Prostate gland (tissue), 2 donors: ENCODE measurements around the gene ABI3BP. TPM values are rescaled to one million over a fixed set of nuclear protein-coding genes. Genes with fewer than 3 reads are reported as not detected.

Source experiments
- DNase-seq: peaks from one replicate; pipeline ENCODE4 v3.0.0-alpha.2; 2019; ENCODE audit warnings: low spot score
- H3K27ac ChIP-seq, 2 donors: fragments of 200-600 bp; sonication (generic); 2 replicates each; pipeline ENCODE4 v1.5.1; 2017 to 2019
- H3K27me3 ChIP-seq: fragments of 200-600 bp; sonication (generic); replicated peaks from 2 replicates; pipeline ENCODE4 v1.5.1; 2019; ENCODE audit not compliant: insufficient read depth
- H3K36me3 ChIP-seq, 2 donors: fragments of 200-600 bp; sonication (generic); 1 replicate in 1 of 2; 2 replicates in 1 of 2; pipeline versions ENCODE4 v1.5.1 to v1.8.1; 2017 to 2019
- H3K4me1 ChIP-seq: fragments of 200-600 bp; sonication (generic); replicated peaks from 2 replicates; pipeline ENCODE4 v1.5.1; 2019
- H3K4me3 ChIP-seq, 2 donors: fragments of 200-600 bp; sonication (generic); 2 replicates each; pipeline ENCODE4 v1.5.1; 2017 to 2019
- H3K9me3 ChIP-seq: fragments of 200-600 bp; sonication (generic); 2 replicates; pipeline ENCODE4 v1.5.1; 2017
- CTCF ChIP-seq, 4 experiments: fragments of 200-600 bp in 2 of 4; fragments of 450-650 bp in 2 of 4; sonication (generic) in 2 of 4; IDR thresholded peaks; 1 replicate in 3 of 4; 2 replicates in 1 of 4; pipeline ENCODE4 v1.5.1; 2016 to 2019; ENCODE audit warnings: antibody characterized with exemption in 4 of 4, mild to moderate bottlenecking in 2 of 4, moderate library complexity in 2 of 4
- POLR2A ChIP-seq: fragments of 450-650 bp; IDR thresholded peaks from one replicate; pipeline ENCODE4 v1.6.1; 2016; ENCODE audit warnings: antibody characterized with exemption, mild to moderate bottlenecking
- POLR2AphosphoS5 ChIP-seq: sonication (generic); formaldehyde crosslinking; IDR thresholded peaks from one replicate; pipeline ENCODE4 v1.6.1; 2017; ENCODE audit warnings: antibody characterized with exemption
- WGBS: methylation state at CpG from one replicate; pipeline ENCODE4 v1.1.5; 2018; 5-methylcytosine and 5-hydroxymethylcytosine counted together
- intact Hi-C: fragments of 100-400 bp; cut with DNase I; formaldehyde crosslinking; loops from one replicate; pipeline ENCODE4 v1.14.2; 2022
- total RNA-seq, 2 donors: library from RNA; depleted of rRNA; stranded (reverse); fragments of >200 nt; gene quantifications; one replicate each; pipeline ENCODE4 v1.1.0, GENCODE V29; 2016

ABI3BP gene
- total RNA-seq, 2 donors from 2014 or later: 15.3 to 16.6 TPM

GRCh38 chr3:100813828-100814227, 179.4 kb downstream of the ABI3BP start:
- no peak overlapping the region for H3K27ac ChIP-seq
- H3K4me3 ChIP-seq: no peak overlapping the region
- TF ChIP-seq POLR2A: no peak
- no peak for TF ChIP-seq CTCF (IDR thresholded peaks at IDR 0.05)
- TF ChIP-seq POLR2AphosphoS5: no peak
- intact Hi-C loops: no loop called here
- DNase-seq: no peak
- H3K27me3 ChIP-seq: no peaks in the 10 kb centered on the region
- no peaks in the 10 kb centered on the region for H3K9me3 ChIP-seq
- 81% methylated on average over 2 of the region's 2 CpGs for WGBS
- no peaks in the 10 kb centered on the region for H3K36me3 ChIP-seq
- no peaks in the 10 kb centered on the region for H3K4me1 ChIP-seq

GRCh38 chr3:100811779-100812507, 181.3 kb downstream of the ABI3BP start:
- Histone ChIP-seq H3K27ac (no peak overlapping the region), H3K27me3 (no peaks in the 10 kb centered on the region), H3K4me3 (no peak overlapping the region), H3K4me1 (no peaks in the 10 kb centered on the region), H3K9me3 (no peaks in the 10 kb centered on the region), H3K36me3 (no peaks in the 10 kb centered on the region)
- no peak for TF ChIP-seq POLR2AphosphoS5
- TF ChIP-seq CTCF (IDR thresholded peaks at IDR 0.05): no peak
- TF ChIP-seq POLR2A: no peak
- 91% methylated on average over 6 of the region's 6 CpGs for WGBS
- intact Hi-C loops: no loop called here
- no peak for DNase-seq

DNA sequence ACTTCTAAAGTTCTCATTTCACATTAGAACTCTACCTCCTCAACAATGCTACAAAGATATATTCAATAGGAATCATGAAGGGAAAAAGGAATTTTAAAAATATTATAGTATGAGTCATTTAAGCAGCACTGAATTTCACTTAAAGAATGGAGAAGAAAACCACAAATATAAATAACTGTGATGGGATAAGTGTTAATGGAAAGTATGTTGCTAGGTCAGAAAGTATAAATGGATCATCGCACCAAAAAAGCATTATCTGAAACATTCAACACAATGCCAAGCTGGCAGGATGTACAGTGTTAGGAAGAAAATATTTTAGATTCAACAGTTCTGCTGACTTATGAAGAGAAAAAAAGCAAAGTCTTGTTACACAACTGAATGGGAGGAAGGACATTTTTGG, 182.6 kb downstream of the ABI3BP start:
- Histone ChIP-seq H3K4me1 (no peaks in the 10 kb centered on the region), H3K27me3 (no peaks in the 10 kb centered on the region), H3K4me3 (no peak overlapping the region), H3K36me3 (no peaks in the 10 kb centered on the region), H3K9me3 (no peaks in the 10 kb centered on the region), H3K27ac (no peak overlapping the region)
- TF ChIP-seq POLR2A (no peak), POLR2AphosphoS5 (no peak), CTCF (IDR thresholded peaks at IDR 0.05) (no peak)
- 95% methylated on average over 1 of the region's 1 CpG for WGBS
- intact Hi-C loops: no loop called here
- no peak for DNase-seq

- no peaks in the 10 kb centered on the region for H3K27me3 ChIP-seq
- DNase-seq: no peak
- no peaks in the 10 kb centered on the region for H3K9me3 ChIP-seq
- intact Hi-C loops: no loop called here
- H3K27ac ChIP-seq: no peak overlapping the region
- no peaks in the 10 kb centered on the region for H3K4me1 ChIP-seq
- H3K4me3 ChIP-seq: no peak overlapping the region
- WGBS: 64% methylated on average over 2 of the region's 2 CpGs
- H3K36me3 ChIP-seq: no peaks in the 10 kb centered on the region
- TF ChIP-seq POLR2AphosphoS5 (no peak), CTCF (IDR thresholded peaks at IDR 0.05) (no peak), POLR2A (no peak)
These were observed 188.6 kb downstream of the ABI3BP start for GRCh38 chr3:100804631-100805030.

DNA sequence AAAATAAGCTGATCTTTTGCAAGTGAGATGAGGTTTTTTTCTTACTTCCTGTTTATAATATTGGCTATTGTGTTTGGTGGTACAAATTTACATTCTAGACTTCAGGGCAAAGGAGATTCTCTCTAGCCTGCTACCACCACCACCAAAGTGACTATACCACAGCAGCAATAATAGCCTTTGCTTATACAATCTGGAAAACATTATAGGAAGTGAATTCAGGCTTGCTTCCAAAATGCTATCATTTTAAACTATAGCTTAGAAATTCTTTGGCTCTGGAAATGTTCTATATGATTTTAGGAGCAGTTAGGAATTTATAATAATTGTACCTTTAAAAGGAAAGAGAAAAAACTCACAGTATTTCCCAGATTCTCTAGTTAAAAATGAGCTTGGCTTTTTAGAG, 189.5 kb downstream of the ABI3BP start:
- no peaks in the 10 kb centered on the region for H3K36me3 ChIP-seq
- no peak overlapping the region for H3K4me3 ChIP-seq
- intact Hi-C loops: no loop called here
- no peaks in the 10 kb centered on the region for H3K4me1 ChIP-seq
- no peaks in the 10 kb centered on the region for H3K27me3 ChIP-seq
- TF ChIP-seq POLR2A (no peak), POLR2AphosphoS5 (no peak), CTCF (IDR thresholded peaks at IDR 0.05) (no peak)
- H3K9me3 ChIP-seq: no peaks in the 10 kb centered on the region
- no peak for DNase-seq
- no peak overlapping the region for H3K27ac ChIP-seq
